ENCODE measurements around the gene GMDS.

- TF ChIP-seq, protein P1, sequence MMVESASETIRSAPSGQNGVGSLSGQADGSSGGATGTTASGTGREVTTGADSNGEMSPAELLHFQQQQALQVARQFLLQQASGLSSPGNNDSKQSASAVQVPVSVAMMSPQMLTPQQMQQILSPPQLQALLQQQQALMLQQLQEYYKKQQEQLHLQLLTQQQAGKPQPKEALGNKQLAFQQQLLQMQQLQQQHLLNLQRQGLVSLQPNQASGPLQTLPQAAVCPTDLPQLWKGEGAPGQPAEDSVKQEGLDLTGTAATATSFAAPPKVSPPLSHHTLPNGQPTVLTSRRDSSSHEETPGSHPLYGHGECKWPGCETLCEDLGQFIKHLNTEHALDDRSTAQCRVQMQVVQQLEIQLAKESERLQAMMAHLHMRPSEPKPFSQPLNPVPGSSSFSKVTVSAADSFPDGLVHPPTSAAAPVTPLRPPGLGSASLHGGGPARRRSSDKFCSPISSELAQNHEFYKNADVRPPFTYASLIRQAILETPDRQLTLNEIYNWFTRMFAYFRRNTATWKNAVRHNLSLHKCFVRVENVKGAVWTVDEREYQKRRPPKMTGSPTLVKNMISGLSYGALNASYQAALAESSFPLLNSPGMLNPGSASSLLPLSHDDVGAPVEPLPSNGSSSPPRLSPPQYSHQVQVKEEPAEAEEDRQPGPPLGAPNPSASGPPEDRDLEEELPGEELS (CRISPR knock-in tag; IDR thresholded peaks at IDR 0.05): no peak
- TF ChIP-seq ZBTB21 (CRISPR knock-in tag; IDR thresholded peaks at IDR 0.05; ENCODE audit: borderline replicate concordance) (no peak), PRRX2 (CRISPR knock-in tag; IDR thresholded peaks at IDR 0.05) (no peak), MAX (CRISPR knock-in tag; IDR thresholded peaks at IDR 0.05) (no peak), NFYB (CRISPR knock-in tag; conservative IDR thresholded peaks at IDR 0.05; ENCODE audit: low read depth) (no peak), TEAD1 (CRISPR knock-in tag; IDR thresholded peaks at IDR 0.05) (no peak), NFE2L1 (CRISPR knock-in tag; IDR thresholded peaks at IDR 0.05) (no peak), ZNF138 (CRISPR knock-in tag; conservative IDR thresholded peaks at IDR 0.05) (no peak), MLX (CRISPR knock-in tag; IDR thresholded peaks at IDR 0.05) (no peak), RELA (CRISPR knock-in tag; IDR thresholded peaks at IDR 0.05; ENCODE audit: borderline replicate concordance) (no peak), ATF3 (CRISPR knock-in tag; conservative IDR thresholded peaks at IDR 0.05) (no peak), FOXJ3 (CRISPR knock-in tag; IDR thresholded peaks at IDR 0.05; ENCODE audit: borderline replicate concordance) (no peak), ZNF263 (CRISPR knock-in tag; IDR thresholded peaks at IDR 0.05; ENCODE audit: low read depth) (no peak)
- TF ChIP-seq, protein P2, sequence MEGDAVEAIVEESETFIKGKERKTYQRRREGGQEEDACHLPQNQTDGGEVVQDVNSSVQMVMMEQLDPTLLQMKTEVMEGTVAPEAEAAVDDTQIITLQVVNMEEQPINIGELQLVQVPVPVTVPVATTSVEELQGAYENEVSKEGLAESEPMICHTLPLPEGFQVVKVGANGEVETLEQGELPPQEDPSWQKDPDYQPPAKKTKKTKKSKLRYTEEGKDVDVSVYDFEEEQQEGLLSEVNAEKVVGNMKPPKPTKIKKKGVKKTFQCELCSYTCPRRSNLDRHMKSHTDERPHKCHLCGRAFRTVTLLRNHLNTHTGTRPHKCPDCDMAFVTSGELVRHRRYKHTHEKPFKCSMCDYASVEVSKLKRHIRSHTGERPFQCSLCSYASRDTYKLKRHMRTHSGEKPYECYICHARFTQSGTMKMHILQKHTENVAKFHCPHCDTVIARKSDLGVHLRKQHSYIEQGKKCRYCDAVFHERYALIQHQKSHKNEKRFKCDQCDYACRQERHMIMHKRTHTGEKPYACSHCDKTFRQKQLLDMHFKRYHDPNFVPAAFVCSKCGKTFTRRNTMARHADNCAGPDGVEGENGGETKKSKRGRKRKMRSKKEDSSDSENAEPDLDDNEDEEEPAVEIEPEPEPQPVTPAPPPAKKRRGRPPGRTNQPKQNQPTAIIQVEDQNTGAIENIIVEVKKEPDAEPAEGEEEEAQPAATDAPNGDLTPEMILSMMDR (IDR thresholded peaks at IDR 0.05): no peak
These were observed 260.9 kb downstream of the GMDS start for GRCh38 chr6:1984346-1984994.

Measured in WTC11 (cell line).